GM23338 (cell line): ENCODE measurements around the gene CUX1.

Experiments used
- CREB1 ChIP-seq: fragments of 250-450 bp; sonication (Bioruptor Pico); IDR thresholded peaks from 2 replicates; pipeline ENCODE4 v1.5.0; 2020; ENCODE audit warnings: low read depth, mild to moderate bottlenecking, moderate library complexity
- EZH2 ChIP-seq: fragments of 200-600 bp; sonication (generic); IDR thresholded peaks from one replicate; pipeline ENCODE4 v1.8.0; 2017; ENCODE audit warnings: antibody characterized with exemption, mild to moderate bottlenecking, low read depth; ENCODE audit not compliant: unreplicated experiment
- EZH2phosphoT487 ChIP-seq: fragments of 200-600 bp; sonication (generic); IDR thresholded peaks from one replicate; pipeline ENCODE4 v1.8.1; 2018; ENCODE audit warnings: antibody characterized with exemption; ENCODE audit not compliant: unreplicated experiment
- JUNB ChIP-seq: IDR thresholded peaks from one replicate; pipeline ENCODE4 v1.6.1; 2016; ENCODE audit warnings: antibody characterized with exemption; ENCODE audit not compliant: unreplicated experiment
- POLR2AphosphoS5 ChIP-seq: IDR thresholded peaks from 2 replicates; pipeline ENCODE4 v1.6.1; 2016; ENCODE audit warnings: antibody characterized with exemption, low read depth
- ZNF114 ChIP-seq: fragments of 250-450 bp; sonication (Bioruptor Pico); IDR thresholded peaks from 2 replicates; pipeline ENCODE4 v1.5.0; 2020; ENCODE audit warnings: mild to moderate bottlenecking, moderate library complexity
- TF ChIP-seq, protein P1 (sequence below), 2 experiments: fragments of 200-600 bp in 1 of 2; sonication (generic) in 1 of 2; conservative IDR thresholded peaks; 2 replicates each; pipeline versions ENCODE4 v1.5.1 to v1.6.1; 2016 to 2017; ENCODE audit warnings: antibody characterized with exemption in 2 of 2, low read depth in 2 of 2, mild to moderate bottlenecking in 2 of 2, moderate library complexity in 1 of 2

DNA sequence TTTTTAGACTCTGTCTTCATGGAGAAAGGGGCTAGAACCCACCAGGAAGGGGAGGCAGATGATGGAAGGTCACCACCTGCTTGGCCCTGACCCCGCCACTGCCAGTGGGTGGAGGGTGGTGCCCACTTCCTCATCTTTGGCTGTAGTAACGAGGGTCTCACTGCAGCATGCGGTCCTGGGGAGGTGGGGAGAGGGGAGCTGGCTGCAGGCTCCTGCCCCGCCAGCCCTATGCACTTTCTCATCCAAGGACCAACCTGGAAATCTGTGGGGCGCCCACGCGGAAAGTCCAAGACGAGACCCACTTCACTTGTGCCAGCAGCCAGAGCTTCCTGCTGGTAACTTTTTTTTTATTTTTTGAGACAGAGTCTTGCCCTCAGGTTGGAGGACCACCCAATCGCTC lies 101.0 kb downstream of the CUX1 start:
- TF ChIP-seq, protein P1, sequence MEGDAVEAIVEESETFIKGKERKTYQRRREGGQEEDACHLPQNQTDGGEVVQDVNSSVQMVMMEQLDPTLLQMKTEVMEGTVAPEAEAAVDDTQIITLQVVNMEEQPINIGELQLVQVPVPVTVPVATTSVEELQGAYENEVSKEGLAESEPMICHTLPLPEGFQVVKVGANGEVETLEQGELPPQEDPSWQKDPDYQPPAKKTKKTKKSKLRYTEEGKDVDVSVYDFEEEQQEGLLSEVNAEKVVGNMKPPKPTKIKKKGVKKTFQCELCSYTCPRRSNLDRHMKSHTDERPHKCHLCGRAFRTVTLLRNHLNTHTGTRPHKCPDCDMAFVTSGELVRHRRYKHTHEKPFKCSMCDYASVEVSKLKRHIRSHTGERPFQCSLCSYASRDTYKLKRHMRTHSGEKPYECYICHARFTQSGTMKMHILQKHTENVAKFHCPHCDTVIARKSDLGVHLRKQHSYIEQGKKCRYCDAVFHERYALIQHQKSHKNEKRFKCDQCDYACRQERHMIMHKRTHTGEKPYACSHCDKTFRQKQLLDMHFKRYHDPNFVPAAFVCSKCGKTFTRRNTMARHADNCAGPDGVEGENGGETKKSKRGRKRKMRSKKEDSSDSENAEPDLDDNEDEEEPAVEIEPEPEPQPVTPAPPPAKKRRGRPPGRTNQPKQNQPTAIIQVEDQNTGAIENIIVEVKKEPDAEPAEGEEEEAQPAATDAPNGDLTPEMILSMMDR (conservative IDR thresholded peaks at IDR 0.05; ENCODE audit: low read depth in 2 of 2), result no peak
- no peak for TF ChIP-seq ZNF114 (CRISPR knock-in tag)
- no peak for TF ChIP-seq EZH2
- no peak for TF ChIP-seq POLR2AphosphoS5
- TF ChIP-seq JUNB, result no peak
- TF ChIP-seq EZH2phosphoT487, result no peak
- no peak for TF ChIP-seq CREB1 (CRISPR knock-in tag)
